Urothelium cell line (cell line): ENCODE data around the gene ARSJ.

Experiments
- DNase-seq: peaks from one replicate; pipeline ENCODE4 v3.0.0; 2011; ENCODE audit warnings: low spot score, mixed read lengths
- FAIRE-seq: peaks from 2 replicates; lab custom pipeline; 2011; peaks lifted over from hg19 to GRCh38; lab: Jason Lieb, UNC

ARSJ gene

GRCh38 chr4:113990886-113991285 is 11.4 kb upstream of the ARSJ start:
- FAIRE-seq (no peak), DNase-seq (no peak)

- FAIRE-seq = no peak
- no peak for DNase-seq
Measured at GRCh38 chr4:113987382-113987941, 8.0 kb upstream of the ARSJ start.

- DNase-seq (no peak), FAIRE-seq (no peak)
Measured at GRCh38 chr4:113982181-113982580, 2.7 kb upstream of the ARSJ start.

- DNase-seq (no peak), FAIRE-seq (no peak)
Measured at GRCh38 chr4:113981591-113981990, 2.1 kb upstream of the ARSJ start.

GRCh38 chr4:113979905-113980615 is 613 bp upstream of the ARSJ start:
- DNase-seq (no peak), FAIRE-seq (peak; percentile 61)

- FAIRE-seq (no peak), DNase-seq (peak; percentile 46)
Measured at GRCh38 chr4:113978561-113979147, 793 bp downstream of the ARSJ start.

- FAIRE-seq = no peak
- DNase-seq = no peak
Measured at GRCh38 chr4:113978105-113978504, 1.3 kb downstream of the ARSJ start.

GRCh38 chr4:113977526-113977855 is 2.0 kb downstream of the ARSJ start:
- no peak for DNase-seq

GRCh38 chr4:113976741-113977525 is 2.5 kb downstream of the ARSJ start:
- DNase-seq = no peak
- no peak for FAIRE-seq

More at GRCh38 chr4:113977526-113977855, 2.0 kb downstream of the ARSJ start:
- no peak for FAIRE-seq

- no peak for FAIRE-seq
- DNase-seq = no peak
Measured at GRCh38 chr4:113975578-113975977, 3.9 kb downstream of the ARSJ start.

- FAIRE-seq (no peak), DNase-seq (no peak)
Measured at GRCh38 chr4:113974467-113974866, 5.0 kb downstream of the ARSJ start.

GRCh38 chr4:113973345-113973744 is 6.1 kb downstream of the ARSJ start:
- DNase-seq (no peak), FAIRE-seq (no peak)

GRCh38 chr4:113972781-113973180 is 6.7 kb downstream of the ARSJ start:
- DNase-seq (no peak), FAIRE-seq (no peak)

- FAIRE-seq (no peak), DNase-seq (no peak)
Measured at GRCh38 chr4:113971706-113972360, 7.6 kb downstream of the ARSJ start.

- DNase-seq (no peak), FAIRE-seq (no peak)
Measured at GRCh38 chr4:113969709-113970334, 9.6 kb downstream of the ARSJ start.

- no peak for DNase-seq
- FAIRE-seq = no peak
Measured at GRCh38 chr4:113968473-113968872, 11.0 kb downstream of the ARSJ start.

- DNase-seq = no peak
Measured at GRCh38 chr4:113967687-113968086, 11.8 kb downstream of the ARSJ start.

GRCh38 chr4:113962719-113963265 is 16.7 kb downstream of the ARSJ start:
- FAIRE-seq (no peak), DNase-seq (no peak)

More at GRCh38 chr4:113967687-113968086, 11.8 kb downstream of the ARSJ start:
- FAIRE-seq = no peak

GRCh38 chr4:113962016-113962347 is 17.5 kb downstream of the ARSJ start:
- DNase-seq (no peak), FAIRE-seq (no peak)

GRCh38 chr4:113960684-113961321 is 18.6 kb downstream of the ARSJ start:
- FAIRE-seq (no peak), DNase-seq (no peak)
